ENCODE data around the gene ITPK1. TPM values are rescaled to one million over a fixed set of nuclear protein-coding genes. Genes with fewer than 3 reads are reported as not detected.

The ITPK1 gene
- total RNA-seq, 3 donors from 2014 or later, result 27.8 to 91.7 (median 42.9) TPM

GRCh38 chr14:92945959-92946846 lies 169.5 kb downstream of the ITPK1 start:
- H3K36me3 ChIP-seq, result no peaks in the 10 kb centered on the region
- DNase-seq (ENCODE audit: low spot score in 2 of 2), result peak; percentile 83 to 91
- no peak overlapping the region for H3K4me3 ChIP-seq
- H3K27me3 ChIP-seq, result no peaks in the 10 kb centered on the region
- H3K27ac ChIP-seq, result peak overlapping the region; percentile 3 to 33
- no peaks in the 10 kb centered on the region for H3K9me3 ChIP-seq
- intact Hi-C loops (cut with DNase I; ENCODE audit: low total_unique reads), result no loop called here
- no peak for TF ChIP-seq POLR2A (IDR thresholded peaks at IDR 0.05)
- no peak for TF ChIP-seq CTCF (IDR thresholded peaks at IDR 0.05)
- peak in 2 of 3 donors; percentile 29 to 49 for TF ChIP-seq POLR2AphosphoS5 (IDR thresholded peaks at IDR 0.05)
- no peaks in the 10 kb centered on the region for H3K4me1 ChIP-seq

GRCh38 chr14:92945544-92945943 lies 170.2 kb downstream of the ITPK1 start:
- DNase-seq (ENCODE audit: low spot score in 2 of 2), result no peak
- no peak overlapping the region for H3K27ac ChIP-seq
- H3K4me1 ChIP-seq, result no peaks in the 10 kb centered on the region
- no peak overlapping the region for H3K4me3 ChIP-seq
- H3K27me3 ChIP-seq, result no peaks in the 10 kb centered on the region
- intact Hi-C loops (cut with DNase I; ENCODE audit: low total_unique reads), result no loop called here
- H3K36me3 ChIP-seq, result no peaks in the 10 kb centered on the region
- no peaks in the 10 kb centered on the region for H3K9me3 ChIP-seq
- TF ChIP-seq POLR2AphosphoS5 (IDR thresholded peaks at IDR 0.05) (no peak), CTCF (IDR thresholded peaks at IDR 0.05) (no peak)

GRCh38 chr14:92944976-92945375 lies 170.7 kb downstream of the ITPK1 start:
- intact Hi-C loops (cut with DNase I; ENCODE audit: low total_unique reads), result no loop called here
- no peak for TF ChIP-seq POLR2A (IDR thresholded peaks at IDR 0.05)

GRCh38 chr14:92943855-92944570 lies 171.7 kb downstream of the ITPK1 start:
- no peaks in the 10 kb centered on the region for H3K27me3 ChIP-seq
- no peak overlapping the region for H3K27ac ChIP-seq
- no peaks in the 10 kb centered on the region for H3K9me3 ChIP-seq
- no peak for DNase-seq (ENCODE audit: low spot score in 2 of 2)
- H3K4me3 ChIP-seq, result no peak overlapping the region
- no peaks in the 10 kb centered on the region for H3K36me3 ChIP-seq
- H3K4me1 ChIP-seq, result no peaks in the 10 kb centered on the region
- intact Hi-C loops (cut with DNase I; ENCODE audit: low total_unique reads), result no loop called here
- TF ChIP-seq POLR2AphosphoS5 (IDR thresholded peaks at IDR 0.05), result no peak
- TF ChIP-seq POLR2A (IDR thresholded peaks at IDR 0.05), result no peak
- no peak for TF ChIP-seq CTCF (IDR thresholded peaks at IDR 0.05)

More at GRCh38 chr14:92944976-92945375, 170.7 kb downstream of the ITPK1 start:
- H3K4me1 ChIP-seq, result no peaks in the 10 kb centered on the region
- DNase-seq (ENCODE audit: low spot score in 2 of 2), result no peak
- no peak overlapping the region for H3K4me3 ChIP-seq
- no peaks in the 10 kb centered on the region for H3K9me3 ChIP-seq
- no peaks in the 10 kb centered on the region for H3K27me3 ChIP-seq
- no peak overlapping the region for H3K27ac ChIP-seq
- no peaks in the 10 kb centered on the region for H3K36me3 ChIP-seq

- Histone ChIP-seq H3K4me1 (no peaks in the 10 kb centered on the region), H3K27me3 (no peaks in the 10 kb centered on the region), H3K4me3 (no peak overlapping the region), H3K9me3 (no peaks in the 10 kb centered on the region), H3K27ac (no peak overlapping the region), H3K36me3 (no peaks in the 10 kb centered on the region)
- no peak for DNase-seq (ENCODE audit: low spot score in 2 of 2)
- TF ChIP-seq POLR2AphosphoS5 (IDR thresholded peaks at IDR 0.05) (no peak), CTCF (IDR thresholded peaks at IDR 0.05) (no peak), POLR2A (IDR thresholded peaks at IDR 0.05) (no peak)
- intact Hi-C loops (cut with DNase I; ENCODE audit: low total_unique reads), result no loop called here
Observed at GRCh38 chr14:92942976-92943710, 172.6 kb downstream of the ITPK1 start.

All from breast epithelium (tissue), 4 donors.